T-helper 22 cell (primary cell): ENCODE results near the gene COX8A.

ENCODE experiments used
- DNase-seq: peaks from one replicate; pipeline ENCODE4 v3.0.0-alpha.2; 2020; ENCODE audit warnings: low read depth

Gene COX8A

DNA sequence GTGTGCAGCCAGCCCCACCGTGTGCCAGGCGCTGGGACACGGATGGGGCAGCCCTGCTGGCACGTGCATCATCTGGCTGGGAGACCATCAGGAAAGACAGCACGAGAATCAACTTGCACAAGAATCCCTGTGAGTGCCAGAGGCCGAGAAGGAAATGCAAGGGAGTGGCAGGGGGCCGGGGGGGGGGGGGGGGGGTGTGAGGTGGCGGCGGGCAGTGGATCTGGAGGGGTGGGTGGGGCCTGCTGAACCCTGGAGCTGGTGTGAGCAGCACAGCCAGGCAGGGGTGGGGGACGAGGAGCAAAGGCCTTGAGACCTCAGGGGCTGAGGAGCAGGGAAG lies 47.3 kb downstream of the COX8A start:
- DNase-seq, result no peak

- no peak for DNase-seq
These were observed 47.8 kb downstream of the COX8A start for GRCh38 chr11:64022125-64022784.

- DNase-seq, result no peak
These were observed 49.6 kb downstream of the COX8A start for GRCh38 chr11:64023712-64024710.

- no peak for DNase-seq
These were observed 50.8 kb downstream of the COX8A start for GRCh38 chr11:64025205-64025604.
